SU-DHL-6 (cell line): ENCODE measurements around the gene LIX1L.

Experiments used
- H2AFZ ChIP-seq: fragments of 200-600 bp; sonication (generic); 2 replicates; pipeline ENCODE4 v1.6.1; 2014; ENCODE audit warnings: low read depth, mild to moderate bottlenecking, moderate library complexity, mixed read lengths, antibody characterized with exemption, low read length; ENCODE audit not compliant: severe bottlenecking
- H3F3A ChIP-seq: fragments of 200-600 bp; shearing (Covaris generic); 2 replicates; pipeline ENCODE4 v1.6.0; 2016; ENCODE audit warnings: antibody characterized with exemption, mild to moderate bottlenecking; ENCODE audit not compliant: insufficient read depth
- H3K27ac ChIP-seq: fragments of 200-600 bp; sonication (generic); 2 replicates; pipeline ENCODE4 v1.5.1; 2016; ENCODE audit warnings: low read depth, mild to moderate bottlenecking, low read length, moderate library complexity, mixed read lengths
- H3K27me3 ChIP-seq: fragments of 200-600 bp; sonication (generic), shearing (Covaris generic); 2 replicates; pipeline ENCODE4 v1.6.0; 2014; ENCODE audit warnings: mild to moderate bottlenecking, low read length
- H3K36me3 ChIP-seq: fragments of 200-600 bp; sonication (generic); 2 replicates; pipeline ENCODE4 v1.6.1; 2014; ENCODE audit warnings: mild to moderate bottlenecking, low read length, mixed read lengths
- H3K4me2 ChIP-seq: fragments of 300-600, 200-600 bp; shearing (Covaris generic), sonication (generic); 2 replicates; pipeline ENCODE4 v1.6.0; 2014; ENCODE audit warnings: low read length, low read depth, mild to moderate bottlenecking; ENCODE audit not compliant: poor library complexity, severe bottlenecking
- H3K4me3 ChIP-seq: fragments of 200-600 bp; sonication (generic); 2 replicates; pipeline ENCODE4 v1.5.1; 2014; ENCODE audit warnings: antibody characterized with exemption, low read length, mild to moderate bottlenecking, mixed read lengths; ENCODE audit not compliant: insufficient read depth, poor library complexity, severe bottlenecking
- H3K79me2 ChIP-seq: fragments of 200-600 bp; sonication (generic); 2 replicates; pipeline ENCODE4 v1.6.1; 2014; ENCODE audit warnings: mild to moderate bottlenecking, low read length, moderate library complexity; ENCODE audit not compliant: insufficient read depth
- H3K9ac ChIP-seq: fragments of 200-600 bp; sonication (generic); 2 replicates; pipeline ENCODE4 v1.7.0; 2014; ENCODE audit warnings: mild to moderate bottlenecking, low read length
- H3K9me2 ChIP-seq: fragments of 200-600 bp; sonication (generic); replicated peaks from 2 replicates; pipeline ENCODE4 v1.6.1; 2014; ENCODE audit warnings: low read length; ENCODE audit not compliant: insufficient read depth
- H3K9me3 ChIP-seq: fragments of 200-600 bp; sonication (generic); 2 replicates; pipeline ENCODE4 v1.6.1; 2014; ENCODE audit warnings: low read length, mixed read lengths; ENCODE audit not compliant: insufficient read depth
- H4K20me1 ChIP-seq: fragments of 200-600 bp; sonication (generic); 2 replicates; pipeline ENCODE4 v1.6.1; 2014; ENCODE audit warnings: low read depth, mild to moderate bottlenecking, antibody characterized with exemption, low read length, moderate library complexity, mixed read lengths
- CTCF ChIP-seq: fragments of 200-600 bp; sonication (generic); IDR thresholded peaks from one replicate; pipeline ENCODE4 v1.5.1; 2017; ENCODE audit warnings: antibody characterized with exemption, mild to moderate bottlenecking, low read length, moderate library complexity; ENCODE audit not compliant: insufficient read depth, poor library complexity, severe bottlenecking
- EZH2phosphoT487 ChIP-seq: fragments of 200-600 bp; sonication (generic), shearing (Covaris generic); conservative IDR thresholded peaks from 2 replicates; pipeline ENCODE4 v1.6.1; 2018; ENCODE audit warnings: mild to moderate bottlenecking, antibody characterized with exemption, low read length, moderate library complexity, mixed read lengths

Gene LIX1L

GRCh38 chr1:145956361-145956760 is 1.5 kb downstream of the LIX1L start:
- H3F3A ChIP-seq, result peaks cover 27% of the 10 kb centered on the region; the same call in 1 of the 2 replicates
- H3K36me3 ChIP-seq, result no peaks in the 10 kb centered on the region
- peak overlapping the region; percentile 83 for H3K4me2 ChIP-seq
- H3K9ac ChIP-seq, result no peak overlapping the region
- H2AFZ ChIP-seq, result no peak overlapping the region
- H3K27ac ChIP-seq, result no peak overlapping the region
- no peaks in the 10 kb centered on the region for H3K27me3 ChIP-seq
- H3K9me3 ChIP-seq, result no peaks in the 10 kb centered on the region
- no peaks in the 10 kb centered on the region for H3K79me2 ChIP-seq
- H4K20me1 ChIP-seq, result no peaks in the 10 kb centered on the region
- no peak overlapping the region for H3K4me3 ChIP-seq
- H3K9me2 ChIP-seq, result no peaks in the 10 kb centered on the region
- TF ChIP-seq CTCF, result no peak
- no peak for TF ChIP-seq EZH2phosphoT487

- no peak overlapping the region for H3K4me2 ChIP-seq
Observed at GRCh38 chr1:145955436-145955835, 2.4 kb downstream of the LIX1L start.

GRCh38 chr1:145953861-145954260 is 4.0 kb downstream of the LIX1L start:
- Histone ChIP-seq H3K79me2 (no peaks in the 10 kb centered on the region), H3K4me2 (no peak overlapping the region)

More at GRCh38 chr1:145955436-145955835, 2.4 kb downstream of the LIX1L start:
- no peak overlapping the region for H3K9ac ChIP-seq
- no peaks in the 10 kb centered on the region for H3K9me2 ChIP-seq
- H3K36me3 ChIP-seq, result no peaks in the 10 kb centered on the region
- H3K27me3 ChIP-seq, result no peaks in the 10 kb centered on the region
- H3K27ac ChIP-seq, result no peak overlapping the region
- no peaks in the 10 kb centered on the region for H3K9me3 ChIP-seq
- no peaks in the 10 kb centered on the region for H3K79me2 ChIP-seq
- H3K4me3 ChIP-seq, result no peak overlapping the region
- H4K20me1 ChIP-seq, result no peaks in the 10 kb centered on the region
- H2AFZ ChIP-seq, result no peak overlapping the region
- TF ChIP-seq EZH2phosphoT487, result no peak
- no peak for TF ChIP-seq CTCF
- peaks cover 27% of the 10 kb centered on the region; the same call in 1 of the 2 replicates for H3F3A ChIP-seq

More at GRCh38 chr1:145953861-145954260, 4.0 kb downstream of the LIX1L start:
- H3K9me2 ChIP-seq, result no peaks in the 10 kb centered on the region
- no peaks in the 10 kb centered on the region for H3K27me3 ChIP-seq
- H3K27ac ChIP-seq, result no peak overlapping the region
- no peaks in the 10 kb centered on the region for H4K20me1 ChIP-seq
- no peak overlapping the region for H3K9ac ChIP-seq
- H3K9me3 ChIP-seq, result no peaks in the 10 kb centered on the region
- H2AFZ ChIP-seq, result no peak overlapping the region
- no peak for TF ChIP-seq CTCF
- no peak for TF ChIP-seq EZH2phosphoT487
- H3K4me3 ChIP-seq, result no peak overlapping the region
- no peaks in the 10 kb centered on the region for H3K36me3 ChIP-seq
- peaks cover 15% of the 10 kb centered on the region; the same call in 1 of the 2 replicates for H3F3A ChIP-seq
